NB4 (cell line): Measurements from ENCODE around the gene NTRK2.

Source experiments
- DNase-seq: peaks from one replicate; pipeline ENCODE4 v3.0.0; 2010; ENCODE audit warnings: low read depth
- H3K4me3 ChIP-seq: one replicate; pipeline ENCODE4 v1.5.1; 2011; ENCODE audit warnings: mild to moderate bottlenecking, low read depth, low read length, moderate library complexity
- MYC ChIP-seq: IDR thresholded peaks from 2 replicates; pipeline ENCODE4 v1.6.1; 2011; ENCODE audit warnings: low read depth, low read length
- POLR2A ChIP-seq: IDR thresholded peaks from 2 replicates; pipeline ENCODE4 v1.6.1; 2011; ENCODE audit warnings: mild to moderate bottlenecking; ENCODE audit not compliant: insufficient read length; ENCODE audit errors: extremely low read depth
- TF ChIP-seq, protein P1 (sequence below): IDR thresholded peaks from one replicate; pipeline ENCODE4 v1.5.1; 2012; ENCODE audit warnings: low read depth, low read length
- TF ChIP-seq, protein P2 (sequence below): IDR thresholded peaks from 2 replicates; pipeline ENCODE4 v1.6.1; 2011; ENCODE audit warnings: low read depth, low read length

The NTRK2 gene

DNA sequence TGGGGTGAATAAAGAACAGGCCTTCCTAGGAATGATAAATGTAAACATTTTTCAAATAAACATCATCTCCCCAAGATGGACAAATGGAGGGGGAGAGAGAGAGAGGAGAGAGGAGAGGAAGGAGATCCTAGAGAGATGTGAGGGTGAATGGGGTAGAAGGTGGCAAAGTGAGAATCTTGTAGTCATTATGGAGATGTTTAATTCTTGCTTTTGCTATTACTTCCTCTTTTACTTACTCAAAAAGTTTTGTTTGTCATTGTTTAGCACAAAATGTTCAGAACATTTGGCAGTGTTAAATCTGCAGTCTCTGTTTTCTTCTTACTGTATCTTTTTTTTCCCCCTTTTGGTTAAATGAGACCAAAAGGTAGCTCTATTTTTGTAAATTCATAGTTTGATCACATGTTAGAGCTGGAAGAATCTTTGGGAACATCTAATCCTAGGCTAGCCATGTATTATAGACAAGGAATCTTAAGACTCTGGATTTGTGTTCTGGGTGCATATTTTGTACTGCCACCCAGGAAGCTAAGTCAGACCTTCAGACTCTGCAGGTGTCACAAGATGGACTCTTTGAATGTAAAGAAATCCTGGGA lies 266.1 kb downstream of the NTRK2 start:
- no peak for TF ChIP-seq POLR2A
- TF ChIP-seq MYC = no peak
- TF ChIP-seq, protein P1, sequence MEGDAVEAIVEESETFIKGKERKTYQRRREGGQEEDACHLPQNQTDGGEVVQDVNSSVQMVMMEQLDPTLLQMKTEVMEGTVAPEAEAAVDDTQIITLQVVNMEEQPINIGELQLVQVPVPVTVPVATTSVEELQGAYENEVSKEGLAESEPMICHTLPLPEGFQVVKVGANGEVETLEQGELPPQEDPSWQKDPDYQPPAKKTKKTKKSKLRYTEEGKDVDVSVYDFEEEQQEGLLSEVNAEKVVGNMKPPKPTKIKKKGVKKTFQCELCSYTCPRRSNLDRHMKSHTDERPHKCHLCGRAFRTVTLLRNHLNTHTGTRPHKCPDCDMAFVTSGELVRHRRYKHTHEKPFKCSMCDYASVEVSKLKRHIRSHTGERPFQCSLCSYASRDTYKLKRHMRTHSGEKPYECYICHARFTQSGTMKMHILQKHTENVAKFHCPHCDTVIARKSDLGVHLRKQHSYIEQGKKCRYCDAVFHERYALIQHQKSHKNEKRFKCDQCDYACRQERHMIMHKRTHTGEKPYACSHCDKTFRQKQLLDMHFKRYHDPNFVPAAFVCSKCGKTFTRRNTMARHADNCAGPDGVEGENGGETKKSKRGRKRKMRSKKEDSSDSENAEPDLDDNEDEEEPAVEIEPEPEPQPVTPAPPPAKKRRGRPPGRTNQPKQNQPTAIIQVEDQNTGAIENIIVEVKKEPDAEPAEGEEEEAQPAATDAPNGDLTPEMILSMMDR = no peak
- TF ChIP-seq, protein P2, sequence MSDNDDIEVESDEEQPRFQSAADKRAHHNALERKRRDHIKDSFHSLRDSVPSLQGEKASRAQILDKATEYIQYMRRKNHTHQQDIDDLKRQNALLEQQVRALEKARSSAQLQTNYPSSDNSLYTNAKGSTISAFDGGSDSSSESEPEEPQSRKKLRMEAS = no peak
- H3K4me3 ChIP-seq = no peak overlapping the region
- no peak for DNase-seq

- TF ChIP-seq POLR2A (no peak), MYC (no peak)
- TF ChIP-seq, protein P2 = no peak
- TF ChIP-seq, protein P1 = no peak
- H3K4me3 ChIP-seq = no peak overlapping the region
- DNase-seq = no peak
Observed at GRCh38 chr9:84937180-84937579, 267.7 kb downstream of the NTRK2 start.

GRCh38 chr9:84937581-84937980 lies 268.1 kb downstream of the NTRK2 start:
- DNase-seq = no peak
- TF ChIP-seq POLR2A (no peak), MYC (no peak)
- TF ChIP-seq, protein P1 = no peak
- TF ChIP-seq, protein P2 = no peak
- H3K4me3 ChIP-seq = no peak overlapping the region

DNA sequence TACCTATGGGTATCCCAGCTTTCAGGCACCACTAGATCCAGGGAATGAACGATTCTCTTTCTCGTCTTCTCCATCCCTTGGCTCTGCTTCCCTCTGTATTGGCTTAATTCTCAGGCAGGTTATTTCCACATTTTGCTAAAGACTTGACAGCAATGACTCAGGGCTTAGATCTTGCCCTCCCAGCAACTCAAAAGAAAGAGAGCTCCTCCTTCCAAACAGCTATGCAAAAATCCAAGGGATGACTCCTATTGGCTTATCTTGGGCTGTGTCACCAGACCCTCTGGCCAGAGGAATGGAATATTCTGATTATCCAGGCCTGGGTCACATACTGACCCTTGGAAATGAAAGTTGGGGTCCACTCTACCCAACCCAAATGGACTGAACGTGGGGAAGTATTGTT lies 270.2 kb downstream of the NTRK2 start:
- no peak for DNase-seq
- TF ChIP-seq, protein P2 = no peak
- TF ChIP-seq MYC (no peak), POLR2A (no peak)
- TF ChIP-seq, protein P1 = no peak
- no peak overlapping the region for H3K4me3 ChIP-seq

DNA sequence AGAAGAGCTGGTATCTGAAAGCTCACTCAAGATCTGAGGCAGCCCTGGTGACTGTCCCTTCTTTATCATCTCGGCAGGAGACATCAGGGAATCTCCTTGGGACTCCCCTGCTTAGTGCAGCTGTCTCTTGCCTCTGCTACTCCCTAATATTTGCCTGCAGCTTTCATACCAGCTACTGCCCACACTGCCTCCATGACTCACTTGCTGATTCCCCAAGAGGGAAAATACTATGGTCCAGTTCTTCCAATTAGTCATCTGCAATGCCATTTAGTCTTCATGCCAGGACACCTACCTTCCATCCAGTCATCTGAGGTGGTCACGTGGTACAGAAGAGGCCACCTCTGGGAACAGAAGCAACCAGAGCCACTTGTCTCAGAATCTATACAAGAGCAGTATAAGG lies 270.8 kb downstream of the NTRK2 start:
- DNase-seq = no peak
- H3K4me3 ChIP-seq = no peak overlapping the region
- TF ChIP-seq MYC (no peak), POLR2A (no peak)
- TF ChIP-seq, protein P1 = no peak
- TF ChIP-seq, protein P2 = no peak

DNA sequence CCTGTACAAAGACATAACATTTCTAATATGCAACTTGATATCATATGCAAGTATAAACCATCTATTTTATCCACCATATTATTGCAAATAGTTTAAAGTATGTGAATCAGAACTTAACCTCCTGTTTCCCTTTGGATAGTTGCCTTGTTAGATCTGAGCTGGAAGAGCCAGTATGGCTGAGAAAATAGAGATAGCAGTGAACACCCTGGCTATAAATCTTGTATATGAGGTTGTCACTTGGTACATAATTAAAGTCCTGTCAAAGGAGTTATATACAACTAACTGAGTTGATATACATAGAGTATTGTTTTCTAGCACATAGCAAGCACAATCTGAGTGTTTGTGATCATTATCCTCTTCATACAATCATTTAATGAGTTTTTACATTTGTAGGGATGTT lies 272.3 kb downstream of the NTRK2 start:
- H3K4me3 ChIP-seq = no peak overlapping the region
- TF ChIP-seq, protein P2 = no peak
- TF ChIP-seq POLR2A (no peak), MYC (no peak)
- TF ChIP-seq, protein P1 = no peak
- no peak for DNase-seq
